HUES64 (cell line): ENCODE data around the gene TSN. TPM values are rescaled to one million over a fixed set of nuclear protein-coding genes. Genes with fewer than 3 reads are reported as not detected.
"Not testable (repeated sequence)": the region's sequence is repeated elsewhere in the genome, so short reads cannot be mapped to it uniquely, and the experiment has no call there.

Experiments
- H3K27ac ChIP-seq: 2 replicates; pipeline ENCODE4 v1.7.0; 2013; ENCODE audit warnings: low read depth, low read length, inconsistent platforms
- H3K27me3 ChIP-seq: 2 replicates; pipeline ENCODE4 v1.6.1; 2013; ENCODE audit warnings: mild to moderate bottlenecking, low read length; ENCODE audit not compliant: insufficient read depth
- H3K36me3 ChIP-seq: 2 replicates; pipeline ENCODE4 v1.6.1; 2013; ENCODE audit warnings: mild to moderate bottlenecking, low read length; ENCODE audit not compliant: insufficient read depth
- H3K4me1 ChIP-seq: 2 replicates; pipeline ENCODE4 v1.6.1; 2013; ENCODE audit warnings: mild to moderate bottlenecking, low read length, moderate library complexity; ENCODE audit not compliant: insufficient read depth
- H3K4me3 ChIP-seq: 2 replicates; pipeline ENCODE4 v1.5.1; 2013; ENCODE audit warnings: mild to moderate bottlenecking, low read length, moderate library complexity
- H3K9ac ChIP-seq: 2 replicates; pipeline ENCODE4 v1.6.1; 2013; ENCODE audit warnings: mild to moderate bottlenecking, low read depth, low read length
- H3K9me3 ChIP-seq: 2 replicates; pipeline ENCODE4 v1.6.1; 2013; ENCODE audit warnings: low read depth, low read length; ENCODE audit not compliant: insufficient read depth
- WGBS: fragments of 150-250, 120-280 bp; methylation state at CpG from one replicate; pipeline ENCODE4 v1.1.7; 2013; ENCODE audit warnings: missing lambda C conversion rate; 5-methylcytosine and 5-hydroxymethylcytosine counted together
- polyA plus RNA-seq, 2 experiments: library from polyadenylated mRNA; stranded (reverse); fragments of 50-300 nt; gene quantifications; one replicate each; pipeline ENCODE4 v1.2.3, GENCODE V29; 2013

Gene TSN
- polyA plus RNA-seq (2013, experiment 1 of 2) = 80.4 TPM
- polyA plus RNA-seq (2013, experiment 2 of 2) = 72.0 TPM

DNA sequence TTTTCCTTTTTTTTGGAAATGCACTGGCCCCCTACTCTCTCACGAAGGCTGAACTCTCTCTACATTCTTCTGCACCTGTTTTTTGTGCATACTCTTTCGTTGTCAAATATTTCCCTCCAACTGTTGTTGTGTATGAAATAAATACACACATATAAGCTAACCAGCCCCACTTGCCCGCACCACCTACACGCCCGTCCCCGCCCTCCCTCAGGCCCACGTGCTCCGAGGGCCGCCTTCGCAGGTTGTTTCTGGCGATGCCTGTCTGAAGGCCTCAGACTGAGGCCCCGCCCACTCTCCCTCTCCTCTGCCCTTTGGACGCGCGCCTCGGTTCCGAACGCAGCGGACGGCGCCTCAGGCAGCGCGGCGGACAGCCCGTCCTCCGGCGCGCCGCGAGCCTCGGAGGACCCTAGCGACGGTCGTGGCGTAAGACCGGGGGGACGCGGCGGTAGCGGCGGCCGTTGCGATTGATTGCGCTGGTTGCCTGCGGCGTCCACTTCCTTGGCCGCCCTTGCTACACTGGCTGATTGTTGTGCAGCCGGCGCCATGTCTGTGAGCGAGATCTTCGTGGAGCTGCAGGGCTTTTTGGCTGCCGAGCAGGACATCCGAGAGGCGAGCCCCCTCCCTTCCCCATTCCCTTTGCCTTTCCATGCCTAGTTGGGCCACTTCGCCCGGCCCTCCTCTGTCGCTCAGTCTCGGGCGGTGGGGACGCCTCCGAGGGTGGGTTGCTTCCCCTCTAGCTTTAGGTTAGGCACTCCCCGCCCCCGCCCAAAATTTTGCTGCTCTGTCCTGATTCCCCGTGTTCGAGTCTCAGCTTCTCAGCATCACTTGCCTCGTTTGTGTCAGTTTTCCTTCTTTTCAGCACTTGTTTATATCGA, at the start of gene TSN:
TSN (plus strand) TSS at position 415 of the 875 bp plus-strand sequence; CDS start at position 544, 129 bp downstream.
- Histone ChIP-seq H3K9me3 (no peaks in the 10 kb centered on the region), H3K27me3 (no peaks in the 10 kb centered on the region), H3K4me3 (peak within 1 kb of the TSS; percentile 91), H3K4me1 (peaks cover 7% of the 10 kb centered on the region; the same call in 1 of the 2 replicates), H3K27ac (peak within 1 kb of the TSS; percentile 92), H3K36me3 (peaks cover 35% of the 10 kb centered on the region), H3K9ac (peak within 1 kb of the TSS; percentile 96)
- under 1% methylated on average over 66 of the region's 67 CpGs for WGBS

DNA sequence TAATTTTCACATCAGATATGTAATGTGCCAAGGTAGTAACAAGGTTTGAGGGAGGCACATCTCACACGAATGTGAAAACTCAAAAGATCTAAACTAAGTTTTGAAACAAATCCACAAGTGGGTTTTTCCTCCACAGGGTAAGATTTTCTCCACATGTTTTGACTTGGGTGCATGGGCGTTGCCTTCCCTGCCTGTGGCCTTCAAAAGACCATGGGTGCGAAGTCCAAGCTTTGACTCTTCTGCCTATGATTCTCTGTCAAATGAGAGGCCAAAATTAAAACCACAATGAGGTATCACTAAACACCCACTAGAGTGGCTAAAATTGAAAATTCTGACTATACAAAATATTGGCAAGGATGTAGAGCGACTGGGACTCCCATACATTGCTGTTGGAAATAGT, 49.5 kb upstream of the TSN start:
- no peak overlapping the region for H3K9ac ChIP-seq
- no peaks in the 10 kb centered on the region for H3K36me3 ChIP-seq
- H3K27ac ChIP-seq = no peak overlapping the region
- WGBS = 90% methylated on average over 3 of the region's 4 CpGs
- no peaks in the 10 kb centered on the region for H3K27me3 ChIP-seq
- H3K4me3 ChIP-seq = no peak overlapping the region
- H3K4me1 ChIP-seq = peaks cover 5% of the 10 kb centered on the region; the same call in 1 of the 2 replicates
- H3K9me3 ChIP-seq = no peaks in the 10 kb centered on the region

DNA sequence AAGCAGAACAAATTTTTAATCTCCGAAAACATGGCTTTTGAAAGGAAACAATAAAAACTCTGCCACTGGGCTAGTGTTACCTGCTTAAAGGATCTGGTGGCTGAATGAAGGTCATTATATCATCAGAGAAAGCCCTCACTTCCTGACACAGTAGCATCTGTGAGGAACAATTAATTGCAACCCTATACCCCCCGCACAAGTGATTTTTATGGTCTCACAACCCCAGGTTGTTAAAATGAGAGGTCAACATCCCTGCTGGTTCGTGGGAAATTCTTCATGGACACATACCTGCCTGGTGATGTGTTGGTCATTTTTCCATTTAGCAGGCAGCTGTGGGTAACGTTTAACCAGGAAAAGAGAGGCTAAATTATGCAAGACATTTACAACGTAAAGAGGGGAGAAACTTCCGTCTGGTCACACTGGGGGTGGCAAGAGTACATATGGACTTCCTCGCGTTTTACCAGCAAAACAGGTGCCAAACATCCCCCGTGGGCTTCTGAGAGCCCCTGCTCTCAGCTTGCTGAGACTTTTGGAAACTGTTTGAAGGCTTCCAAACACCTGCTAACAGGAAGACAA, 48.0 kb upstream of the TSN start:
- Histone ChIP-seq H3K27ac (no peak overlapping the region), H3K27me3 (no peaks in the 10 kb centered on the region), H3K36me3 (no peaks in the 10 kb centered on the region), H3K9ac (no peak overlapping the region; the same call in 1 of the 2 replicates), H3K4me3 (no peak overlapping the region), H3K9me3 (no peaks in the 10 kb centered on the region), H3K4me1 (peaks cover 5% of the 10 kb centered on the region; the same call in 1 of the 2 replicates)
- 75% methylated on average over 9 of the region's 9 CpGs for WGBS

DNA sequence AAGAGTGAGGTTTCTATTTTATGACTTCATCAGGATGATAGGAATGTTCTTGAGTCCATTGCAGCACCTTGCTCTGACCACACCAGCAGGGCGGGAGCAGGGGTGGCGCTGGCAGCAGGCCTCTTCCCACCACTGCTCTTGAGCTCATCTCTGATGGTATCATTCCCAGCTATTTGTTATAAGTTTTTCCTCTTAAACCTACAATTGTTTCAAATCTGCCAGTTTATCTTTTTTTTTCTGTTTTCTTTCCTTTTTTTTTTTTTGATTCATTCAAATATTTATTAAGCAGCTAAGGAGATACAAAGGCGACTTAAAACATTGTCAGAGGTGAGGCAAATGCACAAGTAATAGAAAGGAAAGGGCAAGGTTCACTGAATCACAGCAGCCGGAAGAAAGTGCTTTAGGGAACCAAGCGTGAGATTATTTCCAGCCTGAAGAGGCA, 47.5 kb upstream of the TSN start:
- Histone ChIP-seq H3K36me3 (no peaks in the 10 kb centered on the region), H3K4me3 (no peak overlapping the region), H3K27me3 (no peaks in the 10 kb centered on the region), H3K9ac (no peak overlapping the region; the same call in 1 of the 2 replicates), H3K4me1 (peaks cover 5% of the 10 kb centered on the region; the same call in 1 of the 2 replicates), H3K9me3 (no peaks in the 10 kb centered on the region), H3K27ac (no peak overlapping the region)
- WGBS = 86% methylated on average over 5 of the region's 5 CpGs

DNA sequence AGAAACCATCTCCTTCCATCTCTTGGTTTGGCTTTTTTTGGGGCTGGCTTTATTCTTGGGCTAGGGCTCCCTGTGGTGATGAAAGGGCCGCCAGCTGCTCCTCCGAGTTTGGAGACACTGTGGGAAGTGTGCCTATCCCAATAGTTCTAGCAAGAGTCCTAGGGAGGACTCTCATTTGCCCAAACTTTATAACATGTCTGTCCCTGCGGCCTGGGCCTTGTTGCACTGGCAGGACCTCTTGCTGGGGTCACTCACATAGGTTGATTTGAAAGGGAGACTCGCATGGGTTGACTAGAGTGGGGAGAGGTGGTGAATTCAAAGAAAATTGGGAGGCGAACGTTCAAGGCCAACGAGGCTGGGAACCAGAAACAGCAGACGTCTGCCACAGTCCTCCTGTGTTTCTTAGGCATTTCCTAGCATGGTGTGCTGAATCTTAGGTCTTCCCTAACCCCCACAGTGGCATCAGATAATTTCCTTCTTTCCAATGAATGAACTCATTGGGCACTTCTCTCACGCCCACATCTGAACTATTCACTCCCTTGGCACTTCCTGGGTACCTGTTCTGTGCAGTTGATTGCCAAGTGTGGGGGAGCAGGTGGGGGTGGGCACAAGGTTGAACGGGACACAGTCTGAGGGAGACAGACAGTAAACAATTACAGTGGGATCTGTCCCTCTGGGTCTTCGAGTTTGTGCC, 45.5 kb upstream of the TSN start:
- Histone ChIP-seq H3K9ac (no peak overlapping the region), H3K27me3 (no peaks in the 10 kb centered on the region), H3K36me3 (no peaks in the 10 kb centered on the region), H3K4me3 (no peak overlapping the region), H3K9me3 (no peaks in the 10 kb centered on the region), H3K4me1 (peaks cover 5% of the 10 kb centered on the region; the same call in 1 of the 2 replicates), H3K27ac (no peak overlapping the region)
- 77% methylated on average over 11 of the region's 11 CpGs for WGBS

DNA sequence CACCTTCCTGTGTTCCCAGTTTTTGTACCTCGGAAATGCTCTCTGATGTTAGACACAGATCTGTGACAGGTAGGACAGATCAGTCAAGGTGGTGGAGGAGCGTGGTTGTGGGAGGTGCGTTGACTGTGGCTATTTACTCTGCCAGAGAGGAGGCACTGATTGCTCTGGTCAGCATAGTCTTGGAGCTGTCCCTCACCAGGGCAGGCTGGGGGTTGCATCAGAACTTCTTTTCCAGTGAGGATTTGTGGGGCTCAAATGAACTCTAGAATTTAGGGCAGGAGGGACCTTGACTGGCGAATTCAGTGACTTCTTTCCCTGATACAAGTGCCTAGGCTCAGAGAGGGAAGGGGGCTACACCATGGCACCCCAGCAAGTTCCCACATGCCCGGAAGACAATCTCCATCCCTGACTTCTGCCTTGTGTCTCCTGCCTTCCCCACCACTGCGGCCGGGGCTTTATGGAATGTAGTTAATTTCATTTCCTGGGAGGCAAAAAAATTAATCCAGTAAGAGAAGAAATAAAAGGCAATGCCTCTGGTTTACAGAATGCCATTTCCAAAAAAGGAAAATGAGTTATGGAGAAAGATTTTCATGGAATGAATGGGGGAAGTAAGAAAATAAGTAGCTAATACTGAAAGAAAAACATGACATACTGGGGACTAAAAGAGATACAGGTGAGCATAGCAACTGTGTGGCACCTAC, 44.8 kb upstream of the TSN start:
- Histone ChIP-seq H3K27ac (no peak overlapping the region), H3K27me3 (no peaks in the 10 kb centered on the region), H3K9me3 (no peaks in the 10 kb centered on the region), H3K36me3 (no peaks in the 10 kb centered on the region), H3K4me3 (no peak overlapping the region), H3K9ac (no peak overlapping the region), H3K4me1 (peaks cover 5% of the 10 kb centered on the region; the same call in 1 of the 2 replicates)
- WGBS = 91% methylated on average over 6 of the region's 7 CpGs

DNA sequence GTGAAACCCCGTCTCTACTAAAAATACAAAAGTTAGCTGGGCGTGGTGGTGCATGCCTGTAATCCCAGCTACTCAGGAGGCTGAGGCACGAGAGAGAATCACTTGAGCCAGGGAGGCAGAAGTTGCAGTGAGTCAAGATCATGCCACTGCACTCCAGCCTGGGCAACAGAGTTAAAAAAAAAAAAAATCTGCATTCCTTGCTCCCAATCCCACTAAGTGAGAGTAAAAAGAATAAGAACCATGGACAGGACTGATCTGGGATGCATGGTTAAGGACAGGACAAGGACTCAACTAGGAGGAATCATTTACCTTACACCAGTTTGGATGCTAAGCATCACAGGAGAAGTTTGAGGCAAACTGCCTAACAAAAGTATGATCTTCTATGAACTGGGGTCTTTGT, 44.0 kb upstream of the TSN start:
- WGBS = 93% methylated on average over 3 of the region's 3 CpGs
- H3K27ac ChIP-seq, H3K4me3 ChIP-seq: not testable (repeated sequence)

DNA sequence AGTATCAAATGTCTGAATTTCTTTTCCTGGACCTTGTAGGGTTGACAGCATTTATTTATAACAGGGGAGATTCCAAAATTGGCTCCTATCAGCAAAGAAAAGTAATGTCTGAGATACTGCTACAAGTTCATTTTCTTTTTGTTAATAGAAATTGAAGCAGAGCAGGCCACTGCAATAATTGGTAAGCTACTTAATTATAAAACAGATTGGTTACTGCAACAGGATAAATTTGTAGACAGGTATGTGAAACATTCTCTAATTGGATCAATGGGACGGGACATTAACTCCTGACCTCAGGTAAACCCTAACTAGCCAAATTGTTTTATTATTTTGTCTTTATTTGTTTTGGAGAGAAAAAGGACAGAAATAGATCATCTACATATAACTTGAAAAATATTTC, 39.3 kb upstream of the TSN start:
- no peaks in the 10 kb centered on the region for H3K36me3 ChIP-seq
- H3K4me3 ChIP-seq = no peak overlapping the region
- WGBS = no CpG with 5 or more reads among the region's 1 CpG
- H3K4me1 ChIP-seq = no peaks in the 10 kb centered on the region
- no peaks in the 10 kb centered on the region for H3K9me3 ChIP-seq
- no peak overlapping the region for H3K9ac ChIP-seq
- H3K27me3 ChIP-seq = no peaks in the 10 kb centered on the region
- no peak overlapping the region for H3K27ac ChIP-seq

More for the DNA sequence above, 44.0 kb upstream of the TSN start:
- not testable (repeated sequence) for H3K36me3 ChIP-seq, H3K9me3 ChIP-seq, H3K4me1 ChIP-seq, H3K9ac ChIP-seq, H3K27me3 ChIP-seq

DNA sequence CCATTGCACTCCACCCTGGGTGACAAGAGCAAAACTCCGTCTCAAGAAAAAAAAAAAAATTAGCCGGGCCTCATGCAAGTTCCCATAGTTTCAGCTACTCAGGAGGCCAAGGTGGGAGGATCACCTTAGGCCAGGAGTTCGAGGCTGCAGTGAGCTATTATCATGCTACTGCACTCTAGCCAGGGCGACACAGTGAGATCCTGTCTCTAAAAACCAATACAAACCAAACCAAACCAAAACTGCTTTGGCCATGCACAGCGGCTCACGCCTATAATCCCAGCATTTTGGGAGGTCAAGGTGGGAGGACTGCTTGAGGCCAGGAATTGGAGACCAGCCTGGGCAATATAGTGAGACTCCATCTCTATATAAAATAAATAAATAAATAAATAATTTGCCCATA, 37.9 kb upstream of the TSN start:
- no peaks in the 10 kb centered on the region for H3K4me1 ChIP-seq
- H3K27ac ChIP-seq = no peak overlapping the region
- H3K9me3 ChIP-seq = no peaks in the 10 kb centered on the region
- H3K9ac ChIP-seq = no peak overlapping the region
- H3K36me3 ChIP-seq = no peaks in the 10 kb centered on the region
- 95% methylated on average over 5 of the region's 6 CpGs for WGBS
- H3K4me3 ChIP-seq = no peak overlapping the region
- no peaks in the 10 kb centered on the region for H3K27me3 ChIP-seq

DNA sequence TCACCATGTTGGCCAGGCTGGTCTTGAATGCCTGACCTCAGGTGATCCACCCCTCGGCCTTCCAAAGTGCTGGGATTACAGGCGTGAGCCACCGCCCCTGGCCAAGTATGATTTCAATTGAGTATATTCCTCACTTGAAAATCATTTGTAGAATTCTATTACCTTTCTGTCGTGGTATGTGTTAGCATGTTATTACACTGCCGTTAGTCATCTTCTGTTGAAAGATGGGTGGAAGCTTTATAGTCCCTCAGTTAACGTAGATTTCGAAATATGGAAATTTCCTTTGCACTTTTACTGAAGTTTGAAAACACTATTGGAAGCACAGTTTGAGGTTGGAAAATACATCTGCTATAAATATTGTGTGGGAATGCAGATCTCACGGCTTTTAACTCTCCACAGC, 33.5 kb upstream of the TSN start:
- H3K9ac ChIP-seq = no peak overlapping the region
- H3K4me3 ChIP-seq = no peak overlapping the region

More for the DNA sequence above, 33.5 kb upstream of the TSN start:
- Histone ChIP-seq H3K4me1 (no peaks in the 10 kb centered on the region), H3K27ac (no peak overlapping the region), H3K36me3 (peaks cover 7% of the 10 kb centered on the region), H3K27me3 (no peaks in the 10 kb centered on the region), H3K9me3 (no peaks in the 10 kb centered on the region)
- WGBS = 94% methylated on average over 8 of the region's 8 CpGs
